GM21619 (cell line): ENCODE results near the gene MEG3.

ENCODE experiments used
- ATAC-seq: cut with Tn5 transposase; IDR thresholded peaks from one replicate; pipeline ENCODE4 v1.9.1; 2021; ENCODE audit not compliant: unreplicated experiment

MEG3 gene

GRCh38 chr14:100844421-100844820 is 18.5 kb downstream of the MEG3 start:
- no peak for ATAC-seq

- no peak for ATAC-seq
These were observed 18.9 kb downstream of the MEG3 start for GRCh38 chr14:100844846-100845245.

- ATAC-seq, result no peak
These were observed 19.4 kb downstream of the MEG3 start for GRCh38 chr14:100845341-100845740.

GRCh38 chr14:100846309-100846859 is 20.5 kb downstream of the MEG3 start:
- no peak for ATAC-seq

- no peak for ATAC-seq
These were observed 23.3 kb downstream of the MEG3 start for GRCh38 chr14:100849115-100849781.

GRCh38 chr14:100850841-100851585 is 25.1 kb downstream of the MEG3 start:
- ATAC-seq, result no peak

- ATAC-seq, result no peak
These were observed 25.6 kb downstream of the MEG3 start for GRCh38 chr14:100851586-100851916.

GRCh38 chr14:100851946-100852620 is 26.2 kb downstream of the MEG3 start:
- ATAC-seq, result no peak

GRCh38 chr14:100854435-100854834 is 28.5 kb downstream of the MEG3 start:
- no peak for ATAC-seq

- no peak for ATAC-seq
These were observed 29.5 kb downstream of the MEG3 start for GRCh38 chr14:100855256-100855930.

- ATAC-seq, result no peak
These were observed 30.4 kb downstream of the MEG3 start for GRCh38 chr14:100856056-100856950.

- no peak for ATAC-seq
These were observed 31.5 kb downstream of the MEG3 start for GRCh38 chr14:100857233-100857922.

GRCh38 chr14:100857923-100858837 is 32.3 kb downstream of the MEG3 start:
- ATAC-seq, result no peak

- no peak for ATAC-seq
These were observed 32.9 kb downstream of the MEG3 start for GRCh38 chr14:100858838-100859220.

- no peak for ATAC-seq
These were observed 33.9 kb downstream of the MEG3 start for GRCh38 chr14:100859781-100860180.

- no peak for ATAC-seq
These were observed 34.8 kb downstream of the MEG3 start for GRCh38 chr14:100860556-100861187.

- no peak for ATAC-seq
These were observed 35.4 kb downstream of the MEG3 start for GRCh38 chr14:100861188-100861936.

- no peak for ATAC-seq
These were observed 36.0 kb downstream of the MEG3 start for GRCh38 chr14:100861937-100862247.
